Stomach (tissue), 4 donors: ENCODE data around the gene TYW3.

Experiments used
- EP300 ChIP-seq: sonication (generic); formaldehyde crosslinking; IDR thresholded peaks from one replicate; pipeline ENCODE4 v1.6.1; 2017; ENCODE audit warnings: antibody characterized with exemption
- POLR2A ChIP-seq, 4 donors: fragments of 450-650 bp; IDR thresholded peaks; one replicate each; pipeline ENCODE4 v1.6.1; 2016; ENCODE audit warnings: antibody characterized with exemption in 4 of 4, control low read depth in 2 of 4, mild to moderate bottlenecking in 1 of 4, moderate library complexity in 1 of 4
- POLR2AphosphoS5 ChIP-seq, 3 donors: sonication (generic); formaldehyde crosslinking; IDR thresholded peaks; one replicate each; pipeline ENCODE4 v1.6.1; 2016; ENCODE audit warnings: antibody characterized with exemption in 3 of 3
- TF ChIP-seq, protein P1 (sequence below), 7 experiments: fragments of 450-650 bp in 4 of 7; fragments of 200-600 bp in 3 of 7; sonication (generic) in 3 of 7; IDR thresholded peaks; one replicate each; pipeline ENCODE4 v1.5.1; 2016 to 2019; ENCODE audit warnings: antibody characterized with exemption in 7 of 7, control low read depth in 2 of 7, mild to moderate bottlenecking in 1 of 7

GRCh38 chr1:74777525-74777924 is 44.6 kb downstream of the TYW3 start:
- no peak for TF ChIP-seq EP300
- TF ChIP-seq POLR2A (IDR thresholded peaks at IDR 0.05): no peak
- TF ChIP-seq, protein P1, sequence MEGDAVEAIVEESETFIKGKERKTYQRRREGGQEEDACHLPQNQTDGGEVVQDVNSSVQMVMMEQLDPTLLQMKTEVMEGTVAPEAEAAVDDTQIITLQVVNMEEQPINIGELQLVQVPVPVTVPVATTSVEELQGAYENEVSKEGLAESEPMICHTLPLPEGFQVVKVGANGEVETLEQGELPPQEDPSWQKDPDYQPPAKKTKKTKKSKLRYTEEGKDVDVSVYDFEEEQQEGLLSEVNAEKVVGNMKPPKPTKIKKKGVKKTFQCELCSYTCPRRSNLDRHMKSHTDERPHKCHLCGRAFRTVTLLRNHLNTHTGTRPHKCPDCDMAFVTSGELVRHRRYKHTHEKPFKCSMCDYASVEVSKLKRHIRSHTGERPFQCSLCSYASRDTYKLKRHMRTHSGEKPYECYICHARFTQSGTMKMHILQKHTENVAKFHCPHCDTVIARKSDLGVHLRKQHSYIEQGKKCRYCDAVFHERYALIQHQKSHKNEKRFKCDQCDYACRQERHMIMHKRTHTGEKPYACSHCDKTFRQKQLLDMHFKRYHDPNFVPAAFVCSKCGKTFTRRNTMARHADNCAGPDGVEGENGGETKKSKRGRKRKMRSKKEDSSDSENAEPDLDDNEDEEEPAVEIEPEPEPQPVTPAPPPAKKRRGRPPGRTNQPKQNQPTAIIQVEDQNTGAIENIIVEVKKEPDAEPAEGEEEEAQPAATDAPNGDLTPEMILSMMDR (IDR thresholded peaks at IDR 0.05): no peak
- no peak for TF ChIP-seq POLR2AphosphoS5 (IDR thresholded peaks at IDR 0.05)
